Activated gamma-delta T cell (primary cell): Measurements from ENCODE around the gene COL13A1.

Source experiments
- DNase-seq: peaks from one replicate; lab custom pipeline; 2025; lab: John Stamatoyannopoulos, UW

The COL13A1 gene

DNA sequence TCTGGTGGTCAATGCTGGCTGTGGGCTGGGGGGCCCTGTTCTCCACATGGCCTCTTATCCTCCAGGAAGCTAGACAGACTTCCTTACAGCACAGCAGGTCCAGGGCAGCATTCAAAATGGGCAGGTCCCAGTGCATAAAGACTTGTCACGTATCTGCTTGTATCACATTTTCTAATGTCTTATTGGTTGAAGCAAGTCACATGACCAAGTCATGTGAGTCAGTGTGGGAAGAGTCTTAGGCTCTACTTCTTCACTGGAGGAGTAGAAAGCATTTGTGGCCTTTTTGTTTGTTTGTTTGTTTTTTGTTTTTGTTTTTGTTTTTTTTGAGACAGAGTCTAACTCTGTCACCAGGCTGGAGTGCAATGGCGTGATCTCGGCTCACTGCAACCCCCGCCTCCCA lies 104.7 kb downstream of the COL13A1 start:
- DNase-seq = no peak

DNA sequence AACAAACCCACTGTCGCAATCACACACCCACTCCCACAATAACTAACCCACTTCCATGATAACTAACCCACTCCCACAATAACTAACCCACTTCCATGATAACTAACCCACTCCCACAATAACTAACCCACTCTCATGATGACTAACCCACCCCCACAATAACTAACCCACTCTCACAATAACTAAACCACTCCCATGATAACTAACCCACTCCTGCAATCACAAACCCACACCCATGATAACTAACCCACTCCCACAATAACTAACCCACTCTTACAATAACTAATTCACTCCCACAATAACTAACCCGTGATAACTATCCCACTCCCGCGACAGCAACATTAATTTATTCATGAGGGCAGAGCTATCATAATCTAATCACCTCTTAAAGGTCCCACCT lies 105.8 kb downstream of the COL13A1 start:
- no peak for DNase-seq

DNA sequence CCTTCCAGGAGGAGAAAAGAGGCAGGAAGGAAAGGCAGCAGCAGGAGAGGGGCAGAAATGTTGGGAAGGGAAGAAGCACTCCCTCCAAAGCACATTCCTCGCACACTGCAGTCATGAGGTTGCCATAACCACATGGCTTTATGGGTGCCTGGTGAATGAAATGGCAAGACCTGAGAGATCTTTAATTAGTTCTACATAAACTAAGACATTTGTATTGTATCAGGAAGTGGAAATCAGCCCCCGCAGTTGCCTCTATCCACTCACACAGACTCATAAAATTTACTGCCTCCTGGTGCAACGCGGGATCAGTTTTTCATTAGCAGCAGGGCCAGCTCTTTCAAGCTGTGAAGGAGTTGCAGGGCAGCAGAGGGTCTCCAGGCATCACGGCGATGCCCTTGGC lies 106.4 kb downstream of the COL13A1 start:
- DNase-seq = no peak

DNA sequence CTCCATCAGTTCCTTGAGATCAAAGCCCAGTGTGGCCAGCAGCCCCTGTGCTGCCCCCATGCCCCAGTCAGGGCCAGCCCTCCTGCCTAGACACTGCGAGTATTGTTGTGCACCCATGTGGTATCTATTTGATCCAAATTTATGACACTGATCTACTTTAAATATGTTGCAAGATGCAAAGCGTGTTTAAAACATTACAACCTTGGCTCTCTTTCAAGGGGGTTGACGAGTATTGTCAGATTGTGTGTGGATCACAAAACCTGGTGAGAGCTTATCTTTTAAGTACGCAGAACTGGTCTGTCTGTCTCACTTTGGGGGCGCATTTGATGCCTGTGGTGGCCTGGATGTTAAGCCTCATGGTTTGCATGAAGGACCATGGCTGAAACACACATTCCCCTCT lies 108.9 kb downstream of the COL13A1 start:
- no peak for DNase-seq

DNA sequence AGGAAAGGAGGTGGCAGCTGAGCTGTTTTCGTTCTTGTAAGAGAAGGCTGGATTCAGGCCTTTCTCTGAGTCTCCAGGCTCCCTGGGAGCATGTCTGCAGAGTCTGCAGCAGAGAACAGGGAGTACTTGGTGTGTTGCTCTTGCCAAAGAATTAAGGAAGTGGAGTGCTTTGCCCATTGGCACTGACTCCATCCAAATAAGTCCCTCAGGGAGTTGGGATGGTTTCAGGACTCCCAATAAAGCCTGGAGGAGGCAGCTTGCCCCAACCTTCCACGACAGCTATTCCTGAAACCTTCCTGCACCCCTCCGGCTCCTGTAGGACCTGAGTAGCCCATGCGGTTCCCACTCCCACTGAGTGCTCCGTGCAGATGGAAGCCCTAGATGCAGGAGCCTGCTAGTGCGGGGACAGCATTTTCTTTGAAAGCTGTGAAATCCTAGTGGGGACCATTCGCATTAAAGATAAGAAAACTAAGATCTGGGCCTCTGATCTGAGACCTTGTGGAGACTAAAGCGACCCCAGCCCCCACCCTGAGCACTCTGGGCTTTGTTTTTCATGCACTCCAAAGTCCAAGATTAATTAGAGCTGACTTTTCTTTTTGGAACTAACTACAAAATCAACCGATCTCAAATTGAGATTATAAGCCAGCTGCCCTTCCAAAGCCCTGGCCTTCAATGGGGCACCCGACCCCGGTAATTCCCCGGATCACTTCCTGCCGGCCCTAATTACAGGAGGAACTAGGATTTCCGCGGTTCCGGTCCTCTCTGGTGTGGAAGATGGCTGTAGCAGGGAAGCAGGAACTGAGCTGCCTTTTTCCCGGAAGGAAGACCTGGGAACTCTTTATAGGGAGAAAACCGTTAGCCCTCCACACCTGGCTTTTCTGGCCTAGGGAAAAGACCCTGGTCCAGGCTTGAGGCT lies 110.2 kb downstream of the COL13A1 start:
- no peak for DNase-seq

DNA sequence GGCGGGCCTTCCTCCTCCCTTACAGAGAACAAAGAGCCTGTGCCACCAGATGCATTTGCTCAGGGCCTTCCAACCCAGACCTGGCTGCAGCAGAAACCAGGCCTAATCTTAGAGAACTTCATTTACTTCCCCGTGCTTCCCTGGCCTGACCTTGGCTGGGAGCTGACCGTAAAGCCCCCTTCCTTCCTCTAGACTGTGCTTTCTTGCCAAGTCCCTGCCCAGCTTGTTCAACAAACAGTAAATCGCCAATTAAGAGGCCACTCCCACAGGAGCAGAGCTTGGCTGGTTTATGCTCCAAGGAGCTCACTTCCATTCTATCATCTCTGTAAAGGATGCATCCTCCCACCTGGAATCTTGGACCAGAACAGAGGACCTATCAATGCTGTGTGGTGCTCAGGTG lies 110.9 kb downstream of the COL13A1 start:
- no peak for DNase-seq

DNA sequence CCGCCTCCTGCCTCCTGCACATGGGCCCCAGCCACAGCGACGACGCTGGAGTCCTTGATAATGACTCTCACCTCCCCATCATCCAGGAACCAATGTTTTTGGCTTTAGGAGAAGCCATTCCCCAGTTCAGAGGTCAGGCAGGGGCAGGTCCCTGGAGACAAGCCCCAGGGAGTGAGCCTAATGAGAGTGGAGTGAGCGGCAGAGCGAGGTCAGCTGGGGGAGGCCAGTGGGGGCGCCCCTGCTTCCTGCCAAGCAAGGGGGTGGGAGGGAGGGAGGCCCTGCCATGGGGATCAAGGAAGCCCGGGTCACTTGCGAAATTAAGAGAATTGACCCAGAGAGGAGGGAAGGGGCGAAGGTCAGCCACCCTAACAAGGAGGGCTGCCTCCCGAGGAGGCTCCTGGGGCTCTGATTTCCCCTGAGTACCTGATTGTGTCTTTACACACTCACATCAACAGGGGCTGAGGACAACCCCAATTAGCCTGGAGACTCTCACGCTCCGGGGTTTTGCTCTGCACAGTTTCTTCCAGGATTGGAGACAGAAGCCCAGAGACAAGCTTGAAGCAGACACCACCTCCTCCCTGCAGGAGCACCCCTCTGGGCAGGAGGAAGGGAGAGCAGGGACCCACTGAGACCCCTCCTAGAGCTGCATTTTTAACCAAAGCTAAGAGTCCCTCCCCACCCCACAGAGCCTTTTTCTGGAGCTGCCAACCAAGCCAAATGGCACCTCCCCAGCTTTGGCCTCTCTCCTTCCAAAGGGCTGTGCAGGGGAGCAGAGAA lies 112.1 kb downstream of the COL13A1 start:
- DNase-seq = no peak

DNA sequence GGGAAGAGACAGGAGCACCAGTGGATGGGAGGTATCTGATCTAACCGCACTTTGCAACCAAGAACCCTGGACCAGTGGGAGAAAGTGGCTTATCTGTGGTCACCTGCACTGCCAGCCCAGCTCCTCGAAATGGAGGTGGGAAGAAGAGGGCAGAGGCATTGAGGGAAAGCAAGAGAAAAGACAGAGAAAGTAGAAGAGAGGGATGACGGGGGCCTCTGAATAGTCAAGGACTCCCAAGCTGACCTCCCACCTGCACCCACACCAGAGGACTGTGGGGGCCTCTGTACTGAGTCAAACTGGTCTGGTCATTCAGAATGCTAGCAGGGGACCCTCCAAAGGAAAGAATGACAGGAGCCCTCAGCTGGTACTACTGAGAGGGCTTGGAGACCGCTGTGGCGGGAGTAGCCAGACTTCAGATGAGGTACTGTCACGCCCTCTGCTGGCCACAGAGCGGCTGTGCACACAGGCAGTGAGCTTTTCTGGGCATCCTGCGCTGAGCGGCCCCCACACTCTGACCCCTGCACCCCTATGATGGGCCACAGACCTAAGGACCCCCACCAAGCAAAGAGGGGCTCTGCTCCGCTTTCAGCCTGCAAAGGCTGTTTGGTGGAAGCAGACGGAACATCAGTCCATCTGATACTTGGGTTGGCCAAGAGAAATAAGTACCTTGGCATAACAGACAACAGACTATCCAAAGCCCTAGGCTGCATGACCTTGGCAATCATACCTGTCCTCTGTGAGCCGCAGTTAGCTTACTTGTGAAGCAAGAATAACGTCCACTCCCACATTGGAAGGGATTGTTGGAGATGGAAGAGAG lies 112.9 kb downstream of the COL13A1 start:
- peak; percentile 12 for DNase-seq

DNA sequence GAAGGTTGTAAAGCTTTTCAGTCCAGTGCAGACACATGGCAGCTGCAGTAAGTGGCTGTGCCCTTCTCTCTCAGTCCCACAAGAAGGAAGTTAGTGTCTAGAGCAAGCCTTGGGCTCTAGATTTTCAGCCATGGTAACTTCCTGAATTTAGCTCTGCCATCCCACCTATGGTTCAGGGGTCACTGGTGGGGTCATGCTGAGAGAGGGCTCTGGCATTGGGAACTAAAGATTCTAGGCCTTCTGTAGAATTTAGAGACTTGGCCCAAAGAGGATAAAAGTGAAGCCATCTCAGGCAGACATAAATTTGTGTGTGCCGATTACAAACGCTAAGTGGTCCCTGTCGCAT lies 113.5 kb downstream of the COL13A1 start:
- DNase-seq = no peak

DNA sequence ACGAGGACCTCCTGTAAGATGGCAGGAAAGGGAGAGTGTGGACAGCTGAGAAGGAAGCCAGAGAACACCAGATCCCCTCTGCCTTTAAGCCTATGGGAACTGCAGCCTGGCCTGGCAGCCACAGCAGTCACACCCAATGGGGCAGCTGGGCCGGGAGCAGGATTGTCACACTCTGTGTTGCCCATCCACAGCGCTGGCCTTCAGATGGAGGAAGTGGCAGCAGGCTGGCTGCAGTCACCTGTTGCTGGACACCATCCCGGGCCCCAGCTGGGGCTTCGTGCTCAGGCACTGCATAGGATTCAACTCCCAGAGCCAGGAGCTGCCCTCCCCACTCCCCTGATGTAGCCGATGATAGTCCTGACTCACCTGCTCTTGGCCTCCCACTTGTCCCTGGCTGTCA lies 114.4 kb downstream of the COL13A1 start:
- no peak for DNase-seq

DNA sequence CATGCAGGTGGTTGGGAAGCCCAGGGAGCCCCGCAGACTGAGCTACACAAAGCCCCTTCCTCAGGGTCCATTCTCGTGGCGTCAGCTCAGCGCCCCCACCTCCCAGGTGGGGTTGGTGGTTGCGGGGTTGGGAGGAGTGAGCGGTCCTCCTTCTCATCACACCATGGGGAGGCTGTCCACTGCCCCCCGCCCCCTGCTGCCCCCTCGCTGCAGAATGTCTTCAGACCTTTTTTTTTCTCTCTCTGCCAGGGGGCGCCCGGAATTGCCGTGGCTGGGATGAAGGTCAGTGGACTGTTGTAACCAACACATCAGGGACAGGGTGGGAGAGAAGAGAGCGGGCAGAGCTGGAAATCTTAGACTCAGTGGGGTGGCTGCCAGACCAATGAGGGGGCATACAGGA lies 116.3 kb downstream of the COL13A1 start:
- no peak for DNase-seq

DNA sequence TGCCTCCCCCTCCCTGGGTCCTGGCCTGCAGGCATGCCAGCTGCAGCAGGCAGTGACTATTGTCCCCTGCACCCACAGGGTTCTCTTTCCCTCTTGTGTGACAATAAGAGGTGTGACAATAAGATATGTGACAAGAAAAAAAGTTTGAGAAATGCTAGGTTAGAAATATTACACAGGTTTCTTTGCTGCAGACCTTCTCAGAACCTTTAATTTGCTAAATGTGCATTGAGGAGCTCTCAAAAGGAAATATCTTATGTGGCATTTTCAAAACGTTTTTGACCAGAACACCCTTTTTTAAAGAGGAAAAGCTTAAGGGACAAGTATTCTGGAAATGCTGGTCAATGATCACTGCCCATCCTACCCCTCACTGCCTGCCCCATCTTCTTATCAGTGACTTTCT lies 117.5 kb downstream of the COL13A1 start:
- DNase-seq = no peak

DNA sequence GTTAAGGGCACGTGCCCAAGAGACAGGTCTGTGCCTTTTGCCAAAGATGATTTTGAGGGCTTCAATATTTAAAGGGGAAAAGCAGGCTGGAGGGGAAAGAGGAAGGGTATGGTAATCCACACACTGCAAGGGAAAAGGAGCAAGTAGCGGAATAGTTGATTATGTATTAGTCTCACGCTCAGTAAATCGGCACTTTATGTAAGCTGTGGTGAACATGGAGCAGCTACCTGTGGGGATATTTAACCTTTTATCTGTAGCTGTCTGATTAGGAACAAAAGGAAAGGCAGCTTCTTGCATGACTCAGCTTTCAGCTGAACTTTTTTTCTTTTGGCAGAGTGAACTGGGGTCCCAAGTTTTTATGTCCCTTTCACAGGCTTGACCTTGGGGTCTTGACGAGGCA lies 123.4 kb downstream of the COL13A1 start:
- no peak for DNase-seq

DNA sequence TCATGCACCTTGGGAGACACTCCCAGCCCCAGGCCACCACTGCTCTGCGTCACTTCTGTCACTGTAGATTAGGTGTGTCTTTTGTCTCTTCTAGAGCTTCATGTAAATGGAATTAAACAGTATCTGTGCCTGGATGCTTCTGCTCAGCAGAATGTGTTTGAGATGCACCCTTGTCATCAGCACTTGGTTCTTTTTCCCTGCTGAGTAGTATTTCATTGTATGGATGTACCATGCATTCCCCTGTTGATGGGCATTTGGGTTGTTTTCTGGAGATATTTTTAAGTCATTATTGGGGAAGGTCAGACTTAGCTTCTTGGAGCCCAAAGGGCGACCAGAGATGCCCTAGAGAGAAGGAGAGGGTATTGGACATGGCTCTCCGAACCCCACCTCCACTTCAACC lies 126.6 kb downstream of the COL13A1 start:
- no peak for DNase-seq

DNA sequence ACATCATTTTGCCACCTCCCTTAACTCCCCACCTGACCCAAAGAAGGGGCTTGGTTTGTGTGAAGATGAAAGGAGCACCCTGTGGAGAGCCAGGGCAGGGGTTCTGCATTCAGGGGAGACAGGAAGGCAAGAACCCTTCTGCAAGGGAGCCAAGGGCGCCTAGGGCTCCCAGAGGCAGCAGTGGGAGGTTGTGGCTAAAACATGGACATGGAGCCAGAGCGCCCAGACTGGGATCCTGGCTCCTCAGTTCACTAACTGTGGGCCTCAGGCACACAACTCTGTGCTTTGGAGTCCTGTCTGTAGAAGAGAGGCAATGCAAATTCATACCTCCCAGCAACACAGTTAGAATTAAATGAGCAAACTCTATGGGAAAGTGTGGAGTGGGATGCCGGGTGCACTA lies 127.9 kb downstream of the COL13A1 start:
- no peak for DNase-seq

DNA sequence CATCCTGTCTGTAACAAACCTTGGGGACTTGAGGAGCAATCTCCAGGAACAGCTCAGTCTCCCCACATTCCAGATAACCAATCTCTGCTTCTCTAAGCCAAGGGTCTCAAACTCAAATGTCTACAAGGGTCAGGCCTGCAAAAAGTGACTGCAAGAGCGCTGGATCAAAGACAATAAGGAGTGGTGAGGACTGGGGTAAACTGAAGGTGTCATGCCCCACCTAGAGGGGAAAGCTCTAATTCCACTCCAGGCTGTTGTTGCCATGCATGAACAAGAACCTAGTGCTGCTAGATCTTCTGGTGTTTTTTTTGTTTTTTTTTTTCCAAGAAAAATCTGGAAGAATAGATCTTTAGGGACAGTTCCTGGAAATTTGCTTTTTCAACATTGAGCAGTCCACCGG lies 133.1 kb downstream of the COL13A1 start:
- no peak for DNase-seq

DNA sequence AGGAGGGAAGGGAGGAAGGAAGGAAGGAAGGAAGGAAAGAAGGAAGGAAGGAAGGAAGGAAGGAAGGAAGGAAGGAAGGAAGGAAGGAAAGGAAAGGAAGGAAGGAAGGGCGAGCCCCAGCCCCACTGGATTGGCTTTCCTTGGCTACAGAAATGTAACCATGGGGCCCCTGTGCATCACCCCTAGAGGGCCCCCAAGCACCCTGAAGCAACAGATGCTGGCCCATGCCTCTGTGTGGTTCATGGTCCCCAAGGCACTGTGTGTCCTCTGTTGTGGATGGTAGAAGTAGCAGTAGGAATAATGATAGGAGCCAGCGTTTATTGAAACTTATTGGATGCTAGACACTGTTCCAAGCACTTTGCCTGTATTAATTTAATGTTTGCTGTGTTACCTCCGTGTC lies 134.4 kb downstream of the COL13A1 start:
- DNase-seq = no peak

DNA sequence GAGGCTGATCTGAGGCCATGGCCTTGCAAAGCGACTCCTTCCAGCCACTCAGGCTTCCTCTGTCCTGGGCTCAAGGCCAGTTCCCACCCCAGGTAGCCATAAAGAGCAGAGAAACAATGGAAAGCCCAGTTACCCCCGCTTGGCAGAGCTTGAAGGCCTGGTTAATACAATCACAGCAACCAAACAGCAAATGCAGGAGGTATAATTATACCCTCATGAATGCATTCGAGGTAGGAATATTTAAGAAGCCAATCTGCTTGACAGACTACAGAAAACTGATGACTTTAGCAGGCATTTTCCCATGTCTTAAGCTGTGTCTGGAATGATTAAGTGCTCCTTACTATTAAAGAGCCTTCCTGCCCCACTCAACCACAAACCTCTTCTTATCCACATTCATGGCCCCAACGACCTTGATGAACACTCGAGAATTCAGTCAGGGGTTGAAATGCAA lies 136.9 kb downstream of the COL13A1 start:
- no peak for DNase-seq

DNA sequence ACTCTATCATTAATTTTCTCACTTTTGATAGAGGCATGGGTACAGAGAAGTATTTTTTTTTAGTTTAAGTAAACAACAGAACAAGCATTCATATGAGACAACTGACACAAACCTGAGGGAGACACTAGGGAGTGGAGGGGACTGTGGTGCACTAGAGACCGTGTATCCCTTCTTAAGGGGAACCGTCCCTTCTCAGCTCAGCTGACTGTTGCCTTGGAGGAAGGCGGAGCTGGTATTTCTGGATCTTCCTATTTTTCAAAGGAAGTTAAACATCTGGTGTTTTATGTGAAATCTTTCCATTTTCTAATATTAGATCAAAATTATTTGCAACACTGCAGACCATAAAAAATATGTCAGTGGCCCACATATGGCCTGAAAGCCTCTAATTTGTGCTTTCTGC lies 137.4 kb downstream of the COL13A1 start:
- no peak for DNase-seq

DNA sequence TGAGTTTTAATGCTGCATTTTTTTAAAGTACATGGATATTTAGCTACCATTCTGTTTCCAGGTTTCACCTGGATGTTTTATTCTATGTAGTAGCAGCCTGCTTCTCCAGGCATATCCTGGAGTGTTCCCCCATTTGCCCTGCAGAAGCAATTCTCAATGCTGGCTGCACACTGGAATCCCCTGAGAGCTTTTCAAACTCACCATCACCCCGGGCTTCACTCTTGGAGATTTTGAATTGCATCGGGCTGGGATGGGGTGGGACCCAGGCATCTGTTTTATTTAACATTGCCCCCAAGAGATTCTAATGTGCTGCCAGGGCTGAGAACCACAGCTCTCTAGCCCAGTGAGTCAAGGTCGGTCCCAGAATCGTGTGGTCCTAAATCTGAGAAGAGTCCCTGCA lies 137.8 kb downstream of the COL13A1 start:
- DNase-seq = no peak

DNA sequence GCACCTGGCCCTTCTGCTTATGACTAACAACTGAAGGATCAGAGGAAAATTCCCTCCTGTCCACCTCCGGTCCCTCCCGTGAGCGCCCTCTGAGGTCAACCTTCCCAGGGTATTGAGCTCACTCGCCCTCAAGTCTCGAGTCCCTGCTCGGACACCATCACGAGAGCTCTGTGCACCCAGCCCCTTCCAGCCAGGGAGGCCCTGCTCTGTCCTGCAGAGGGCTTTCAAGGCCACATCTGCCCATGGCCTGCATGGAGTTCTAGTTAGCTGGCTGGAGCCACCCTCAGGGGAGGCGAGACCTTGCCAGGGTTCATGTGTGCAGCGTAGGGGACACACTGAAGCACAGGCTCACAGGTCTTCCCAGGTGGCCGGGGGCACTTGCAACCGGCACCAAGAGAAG lies 140.0 kb downstream of the COL13A1 start:
- DNase-seq = no peak

DNA sequence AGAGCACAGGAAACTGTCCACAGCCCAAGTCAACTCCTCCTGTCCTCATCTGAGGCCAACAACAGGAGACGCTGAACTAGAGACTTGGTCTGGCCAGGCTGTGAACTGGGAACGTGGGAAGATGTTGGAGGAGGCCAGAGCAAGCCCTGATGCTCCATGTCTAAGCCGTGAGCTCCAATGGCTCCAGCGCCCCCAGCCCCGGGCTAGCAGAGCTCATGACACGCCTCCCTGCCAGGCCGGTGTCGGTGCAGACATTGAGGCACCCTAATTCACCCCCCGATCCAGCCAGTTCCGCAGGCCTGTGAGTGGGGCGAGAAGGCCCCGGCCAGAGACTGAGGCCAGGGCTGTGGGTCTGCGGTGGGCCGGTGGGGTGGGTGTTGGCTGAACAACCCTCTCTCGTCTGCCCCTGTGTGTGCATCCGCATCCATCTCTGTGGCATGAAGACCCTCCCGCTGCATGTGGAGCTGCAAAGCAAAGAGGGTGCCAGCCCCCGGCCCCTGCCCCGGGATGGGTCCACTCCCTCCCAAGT lies 141.7 kb downstream of the COL13A1 start:
- no peak for DNase-seq
